Anterior cingulate cortex (tissue), 58 donors: ENCODE results near the gene MEF2D.
A peak's percentile ranks its signal among the peaks of the same experiment; 100 is the strongest.

Experiments
- DNase-seq, 58 donors: peaks; one replicate each; lab custom pipeline; 2025; lab: John Stamatoyannopoulos, UW

The MEF2D gene

DNA sequence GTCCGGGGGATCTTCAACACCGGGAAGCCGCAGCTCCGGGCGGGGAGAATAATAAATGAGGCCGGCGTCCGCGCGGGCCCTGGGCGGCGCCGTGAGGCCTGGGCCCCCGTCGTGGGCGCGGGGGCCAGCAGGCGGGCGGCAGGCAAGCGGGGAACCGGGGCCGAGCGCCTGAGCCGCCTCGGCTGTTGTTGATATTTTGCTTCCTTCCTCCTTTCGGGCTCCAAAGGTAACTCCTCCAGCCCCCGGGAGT lies at the start of gene MEF2D:
Gene MEF2D (minus strand): TSS at position 233 of the 250 bp plus-strand sequence. CDS start 17,483 bp downstream, outside the sequence.
- no peak for DNase-seq

- DNase-seq, result no peak
Observed at GRCh38 chr1:156550346-156550745, 49.8 kb upstream of the MEF2D start.

DNA sequence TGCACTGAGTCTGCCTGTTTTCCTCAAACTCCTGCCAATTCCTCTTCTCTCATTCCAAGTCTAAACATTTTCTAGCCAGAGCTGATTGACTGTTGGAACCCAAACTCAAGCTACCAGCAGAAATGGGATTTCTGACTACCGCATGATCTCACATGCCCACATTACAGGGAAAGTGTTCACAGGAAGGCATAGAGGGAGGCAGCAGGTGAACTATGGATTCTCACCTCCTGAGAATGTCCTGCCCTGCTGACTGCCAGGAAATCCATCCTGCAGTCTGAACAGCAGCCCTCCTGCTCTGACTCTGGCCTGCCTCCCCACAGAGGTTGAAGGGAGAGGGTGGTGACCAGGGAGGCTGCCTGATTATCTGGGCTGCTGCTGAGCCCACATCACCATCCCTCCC lies 49.3 kb upstream of the MEF2D start:
- DNase-seq, result no peak

DNA sequence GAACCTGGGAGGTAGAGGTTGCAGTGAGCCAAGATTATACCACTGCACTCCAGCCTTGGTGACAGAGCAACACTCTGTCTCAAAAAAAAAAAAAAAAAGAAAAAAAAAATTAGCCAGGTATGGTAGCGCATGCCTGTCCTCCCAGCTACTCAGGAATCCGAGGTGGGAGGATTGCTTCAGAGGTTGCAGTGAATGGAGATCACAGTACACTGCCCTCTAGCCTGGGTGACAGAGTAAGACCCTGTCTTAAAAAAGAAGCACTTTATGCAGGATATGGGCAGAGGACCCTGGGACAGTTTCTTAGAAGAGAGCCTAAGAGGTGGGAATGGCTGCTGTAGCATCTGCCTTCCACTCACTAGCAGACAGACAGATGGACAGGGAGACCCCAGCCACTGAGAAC lies 48.8 kb upstream of the MEF2D start:
- no peak for DNase-seq

GRCh38 chr1:156547982-156548381 lies 47.4 kb upstream of the MEF2D start:
- DNase-seq, result no peak

DNA sequence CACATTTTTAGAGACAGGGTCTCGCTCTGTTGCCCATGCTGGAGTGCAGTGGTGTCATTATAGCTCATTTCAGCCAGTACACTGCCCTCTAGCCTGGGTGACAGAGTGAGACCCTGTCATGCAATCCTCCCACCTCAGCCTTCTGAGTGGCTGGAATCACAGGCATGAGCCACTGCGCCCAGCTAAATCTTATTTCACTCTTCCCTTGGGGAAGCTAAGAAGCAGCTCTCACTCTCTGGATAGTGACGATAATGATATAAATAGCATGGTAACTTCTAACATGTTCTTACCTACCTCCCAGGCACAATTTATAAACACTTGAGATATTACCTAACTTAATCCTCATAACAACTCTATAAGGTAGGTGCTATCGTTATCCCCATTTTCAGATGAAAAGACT lies 46.9 kb upstream of the MEF2D start:
- DNase-seq, result no peak

GRCh38 chr1:156546267-156546666 lies 45.7 kb upstream of the MEF2D start:
- no peak for DNase-seq

DNA sequence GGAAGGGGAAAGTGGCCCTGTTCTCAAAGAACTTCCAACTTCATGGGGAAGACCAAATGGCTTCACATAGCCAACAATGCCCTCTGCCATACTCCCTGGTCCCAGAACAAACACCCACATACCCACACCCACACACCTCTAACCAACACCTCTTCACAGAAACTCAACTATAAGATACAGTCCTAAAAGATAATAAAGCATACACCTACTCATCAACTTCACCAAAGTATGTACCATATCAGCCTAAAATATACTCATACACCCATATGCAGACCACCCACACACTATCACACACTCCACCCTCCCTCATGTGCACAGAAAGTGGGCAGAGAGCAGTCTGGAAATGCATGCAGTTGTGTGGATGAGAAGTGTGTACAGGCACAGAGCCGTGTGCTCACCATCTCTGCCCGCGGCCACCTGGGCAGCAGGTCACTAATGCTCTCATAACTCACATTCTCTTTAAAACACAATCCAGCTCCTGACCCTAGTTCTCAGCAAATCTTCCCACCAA lies 44.1 kb upstream of the MEF2D start:
- peak in 13 of 58 donors; percentile 2 to 37 (median 18) for DNase-seq

GRCh38 chr1:156543066-156543465 lies 42.5 kb upstream of the MEF2D start:
- DNase-seq, result no peak

GRCh38 chr1:156540955-156541354 lies 40.4 kb upstream of the MEF2D start:
- no peak for DNase-seq

DNA sequence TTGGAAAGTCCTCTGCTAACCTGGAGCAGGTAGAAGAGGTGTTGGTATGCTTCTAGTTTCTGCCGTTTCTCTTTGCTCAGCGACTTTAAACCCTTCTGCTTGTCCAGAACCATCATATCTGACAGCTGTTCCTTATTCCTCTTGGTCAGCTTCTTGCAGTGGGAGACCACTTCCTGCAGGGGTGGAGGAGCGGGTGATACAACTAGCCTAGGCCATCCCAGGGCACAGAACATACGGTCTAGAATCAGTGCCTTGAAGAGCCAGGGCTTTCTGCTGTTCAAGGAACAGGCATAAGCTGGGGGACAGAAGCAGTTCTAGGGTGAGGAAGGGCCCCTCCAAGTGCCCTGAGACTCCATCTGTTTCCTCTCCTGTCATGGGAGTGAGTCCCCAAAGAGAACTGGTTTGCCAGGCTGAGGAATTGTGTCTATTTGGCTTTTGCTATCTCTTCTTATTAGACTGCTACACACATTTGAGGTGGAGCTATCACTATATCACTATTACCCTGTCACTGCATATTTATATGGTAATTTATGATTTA lies 39.3 kb upstream of the MEF2D start:
- DNase-seq, result no peak

- no peak for DNase-seq
Observed at GRCh38 chr1:156538711-156539440, 38.3 kb upstream of the MEF2D start.

- DNase-seq, result no peak
Observed at GRCh38 chr1:156537027-156537426, 36.5 kb upstream of the MEF2D start.

GRCh38 chr1:156534424-156535060 lies 34.0 kb upstream of the MEF2D start:
- no peak for DNase-seq

- no peak for DNase-seq
Observed at GRCh38 chr1:156533568-156534220, 33.1 kb upstream of the MEF2D start.

DNA sequence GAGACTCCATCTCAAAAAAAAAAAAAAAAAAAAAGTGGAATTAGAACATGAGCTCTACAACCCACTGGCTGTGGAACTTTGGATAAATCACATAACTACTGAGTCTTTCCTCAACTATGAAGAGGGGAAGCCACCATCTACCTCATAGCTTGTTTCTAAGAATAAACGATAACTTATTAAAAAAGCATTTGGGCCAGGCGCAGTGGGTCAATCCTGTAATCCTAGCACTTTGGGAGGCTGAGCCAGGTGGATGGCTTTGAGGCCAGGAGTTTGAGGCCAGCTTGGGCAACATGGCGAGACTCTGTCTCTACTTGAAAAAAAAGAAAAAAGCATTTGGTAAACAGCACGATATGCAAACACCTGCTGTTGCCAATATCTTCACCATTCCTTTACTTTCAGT lies 31.8 kb upstream of the MEF2D start:
- DNase-seq, result no peak

- no peak for DNase-seq
Observed at GRCh38 chr1:156530006-156530405, 29.4 kb upstream of the MEF2D start.

DNA sequence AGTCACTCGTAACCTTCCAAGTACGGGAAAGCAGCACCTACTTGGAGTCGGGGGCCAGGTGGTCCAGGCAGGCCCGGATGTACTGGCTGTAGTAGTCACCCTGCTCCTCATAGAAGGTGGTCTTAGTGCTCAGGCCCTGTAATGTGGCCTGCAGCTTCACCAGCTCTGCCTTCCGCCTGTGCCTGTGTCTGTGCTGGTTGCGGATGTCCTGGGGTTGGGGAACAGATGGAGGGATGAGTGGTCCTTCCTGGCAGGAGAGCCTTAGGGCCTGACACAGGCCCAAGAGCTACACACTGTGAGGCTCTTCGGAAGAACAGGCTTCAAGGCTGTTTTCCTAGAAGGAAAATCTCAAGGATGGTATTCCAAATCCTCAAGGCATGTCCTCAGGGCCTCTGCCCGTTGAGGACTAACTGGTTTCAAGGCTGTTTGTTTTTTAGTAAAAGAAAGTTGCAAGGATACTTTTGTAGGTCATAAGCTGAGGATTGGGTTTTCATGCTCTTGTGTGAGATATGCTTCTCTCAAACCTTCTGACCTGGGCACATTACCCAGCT lies 28.4 kb upstream of the MEF2D start:
- DNase-seq, result no peak

DNA sequence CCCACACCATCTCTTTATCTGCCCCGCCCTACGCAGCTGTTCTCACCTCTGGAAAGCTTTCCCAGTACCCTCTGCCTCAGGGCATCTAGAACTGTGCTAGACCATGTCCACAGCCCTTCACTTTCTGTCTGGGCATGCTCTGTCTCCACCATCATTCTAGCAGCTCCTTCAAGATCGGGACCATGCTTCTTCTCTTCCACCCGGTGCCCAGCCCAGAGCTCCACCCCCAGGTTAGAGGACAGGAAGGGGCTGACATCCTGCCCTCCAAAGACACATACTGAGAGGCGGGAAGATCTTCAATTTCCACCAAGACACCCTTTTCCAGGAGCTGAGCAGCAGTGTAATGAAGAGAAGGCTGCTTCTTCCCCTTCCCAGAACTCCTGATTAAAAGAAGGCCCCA lies 27.7 kb upstream of the MEF2D start:
- DNase-seq, result no peak

DNA sequence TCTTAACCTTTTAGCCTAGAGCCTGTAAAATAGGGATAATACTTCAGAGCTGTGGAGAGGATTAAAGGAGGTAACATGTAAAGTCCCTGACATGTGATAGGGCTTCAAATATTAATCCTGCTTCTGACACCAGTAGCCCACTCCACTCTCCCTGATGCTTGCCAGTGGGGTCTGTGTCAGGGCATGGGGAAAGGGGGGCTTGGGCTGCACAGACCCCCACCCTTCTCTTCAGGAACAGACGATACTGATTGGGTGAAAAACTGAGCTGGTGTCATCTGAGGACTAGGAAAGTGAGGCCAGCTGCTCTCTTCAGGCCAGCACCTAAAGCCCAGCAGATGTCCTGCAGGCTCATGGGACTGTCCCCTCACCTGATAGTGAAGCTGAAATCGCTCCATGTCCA lies 27.0 kb upstream of the MEF2D start:
- no peak for DNase-seq

DNA sequence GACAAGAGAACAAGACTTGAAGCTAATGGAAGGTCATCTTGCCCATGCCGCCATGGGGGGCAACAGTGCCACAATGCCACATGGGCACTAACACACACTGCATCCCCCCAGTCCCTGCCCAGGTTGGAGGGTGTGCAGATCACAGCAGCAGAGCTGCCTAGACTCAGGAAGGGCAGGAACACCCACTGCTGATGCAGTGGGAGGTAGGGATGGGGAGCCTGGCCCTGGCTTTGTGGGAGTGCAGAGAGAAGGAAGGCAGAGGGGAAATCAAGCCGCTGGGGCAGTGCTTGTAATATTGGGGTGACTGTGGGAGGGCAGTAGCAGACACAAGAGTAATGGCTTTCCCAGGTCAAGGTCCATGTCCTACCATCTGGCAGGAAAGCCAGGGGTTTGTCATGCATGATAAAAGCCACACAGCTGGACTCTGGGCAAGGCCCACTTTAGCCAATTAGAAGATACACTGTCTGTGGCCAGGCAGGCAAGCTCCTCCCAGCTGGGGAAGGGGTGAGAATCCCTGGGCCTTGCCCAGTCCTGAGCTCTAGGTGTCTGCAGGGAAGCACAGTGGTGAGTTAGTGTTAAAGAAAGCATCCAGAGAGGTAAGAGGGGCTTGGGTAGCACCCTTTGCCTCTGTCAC lies 25.4 kb upstream of the MEF2D start:
- DNase-seq, result no peak
